NCI-H345 treated with DMSO at 0.1 percent for 48 hours (cell line): ENCODE measurements around the gene HUWE1.

Source experiments
- DNase-seq: peaks from one replicate; lab custom pipeline; 2025; ENCODE audit not compliant: unreplicated experiment; lab: John Stamatoyannopoulos, UW

HUWE1 gene

DNA sequence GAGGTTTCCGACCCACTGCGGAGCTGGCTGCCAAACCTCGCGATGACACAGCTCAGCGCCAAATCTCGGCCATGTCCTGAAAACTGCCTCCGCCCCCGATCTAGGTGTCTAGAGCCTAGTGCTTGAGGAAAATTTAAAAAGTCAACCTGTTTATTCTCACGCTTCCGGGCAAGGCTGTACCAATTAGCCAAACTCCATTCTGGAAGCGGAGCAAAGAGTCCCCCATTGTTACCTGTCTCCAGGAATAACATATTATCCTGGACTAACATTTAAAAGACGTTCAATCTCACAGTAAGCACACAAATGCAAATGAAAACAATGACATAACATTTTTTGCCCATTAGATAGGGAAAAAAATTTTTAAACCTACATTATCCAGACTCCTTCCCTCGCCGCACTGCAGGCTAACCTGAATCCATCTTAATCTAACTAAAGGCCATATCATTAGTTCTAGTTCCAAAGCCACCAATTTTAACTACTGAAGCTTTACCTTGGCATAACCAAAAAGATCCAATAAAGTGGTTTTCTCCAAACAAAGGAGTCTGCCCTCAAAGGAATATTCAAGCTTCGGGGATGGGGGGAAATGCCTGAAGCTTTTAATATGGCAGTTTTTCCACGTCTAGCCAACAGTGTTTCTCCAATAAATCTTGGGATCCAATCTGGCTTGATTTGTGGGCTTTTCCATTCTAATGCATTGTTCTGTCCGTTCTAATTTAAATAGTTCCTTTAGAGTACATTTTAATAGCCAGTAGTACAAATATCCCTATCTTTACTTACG lies 1.9 kb downstream of the HUWE1 start:
- DNase-seq, result no peak

- peak; percentile 96 for DNase-seq
Measured at GRCh38 chrX:53683556-53684414, 2.7 kb downstream of the HUWE1 start.

DNA sequence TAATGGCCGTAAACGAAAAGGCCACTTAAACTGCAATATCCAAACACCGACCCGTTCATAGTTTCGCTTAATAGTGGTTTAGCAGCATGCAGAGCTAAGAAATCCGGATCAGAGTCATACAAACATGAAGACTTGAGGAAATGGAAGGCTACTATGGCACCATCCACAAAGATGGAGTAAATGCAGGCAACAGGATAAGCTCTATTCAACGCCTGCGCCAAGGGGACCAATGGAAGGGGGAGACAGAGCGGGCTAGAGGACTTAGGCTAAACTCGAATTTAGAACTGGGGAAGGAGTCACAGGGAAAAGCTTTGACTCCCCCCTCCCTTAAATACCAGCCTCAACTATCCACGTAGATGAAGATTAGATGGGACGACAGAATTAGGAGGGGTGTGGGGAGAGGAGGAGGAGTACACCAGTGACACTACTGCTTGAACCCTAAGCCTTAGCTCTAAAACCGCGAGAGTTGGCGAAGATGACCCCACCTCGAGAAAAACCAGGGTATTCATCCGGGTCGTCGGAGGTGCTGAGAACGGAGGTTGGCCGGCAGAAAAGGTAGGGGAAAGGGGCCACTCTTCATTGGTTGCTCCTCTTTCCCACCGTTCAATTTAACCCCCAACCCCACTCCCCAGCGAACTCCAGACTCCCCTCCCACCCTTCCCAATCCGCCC lies 3.5 kb downstream of the HUWE1 start:
- DNase-seq, result no peak

GRCh38 chrX:53681661-53682060 lies 4.9 kb downstream of the HUWE1 start:
- DNase-seq, result no peak

GRCh38 chrX:53678667-53679066 lies 7.9 kb downstream of the HUWE1 start:
- DNase-seq, result no peak

DNA sequence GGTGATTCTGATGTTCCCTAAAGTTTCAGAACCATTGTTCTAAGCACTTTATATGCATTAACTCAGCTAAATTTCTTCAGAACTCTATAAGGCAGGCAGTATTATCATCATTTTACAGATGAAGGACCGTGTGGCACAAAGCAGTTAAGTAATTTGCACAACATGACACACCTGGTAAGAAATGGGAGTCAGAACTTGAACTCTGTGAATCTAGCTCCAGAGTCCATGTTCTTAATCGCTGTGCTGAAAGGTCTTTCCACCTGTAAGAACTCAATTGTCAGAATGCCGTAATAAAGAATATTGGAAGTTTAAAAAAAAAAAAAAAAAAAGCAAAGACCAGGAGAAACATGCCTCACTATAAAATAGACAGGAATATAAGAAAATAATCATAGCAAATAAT lies 9.2 kb downstream of the HUWE1 start:
- no peak for DNase-seq

DNA sequence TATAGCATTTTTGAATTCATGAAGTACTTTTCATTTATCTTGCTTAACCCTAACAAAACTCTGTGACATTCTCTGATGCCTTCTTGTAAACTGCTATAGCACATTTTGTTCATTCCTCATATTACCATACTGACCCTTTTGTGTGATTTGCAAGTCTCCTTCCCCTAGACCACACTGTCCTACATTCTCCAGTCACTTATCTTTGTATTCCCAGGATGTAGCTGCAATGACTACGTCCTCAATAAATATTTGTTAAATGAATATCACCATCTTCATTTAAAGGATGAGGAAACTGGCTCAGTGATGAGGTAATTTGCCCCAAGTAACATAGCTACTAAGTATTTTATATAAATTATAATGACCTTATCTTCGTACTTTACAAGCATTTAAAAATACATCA lies 11.9 kb downstream of the HUWE1 start:
- DNase-seq, result no peak

- DNase-seq, result no peak
Measured at GRCh38 chrX:53669258-53669657, 17.3 kb downstream of the HUWE1 start.

DNA sequence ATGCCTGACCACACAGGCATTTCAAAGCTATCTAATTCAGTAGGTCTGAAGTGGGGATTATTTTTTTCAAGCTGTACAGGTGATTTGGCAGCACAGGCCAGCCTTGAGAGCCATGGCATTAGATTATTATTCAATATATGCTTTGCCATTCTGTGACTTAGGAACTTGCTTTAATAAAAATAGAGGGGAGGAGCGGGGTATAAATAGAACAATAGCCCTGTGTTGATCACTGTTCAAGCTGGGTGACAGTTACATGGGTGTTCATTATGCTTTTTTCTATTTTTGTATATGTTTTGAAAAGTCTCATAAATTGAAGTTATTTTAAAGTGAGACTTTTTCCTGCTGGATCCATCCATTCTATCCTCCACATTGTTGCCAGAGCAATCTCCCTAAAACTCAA lies 20.3 kb downstream of the HUWE1 start:
- no peak for DNase-seq

DNA sequence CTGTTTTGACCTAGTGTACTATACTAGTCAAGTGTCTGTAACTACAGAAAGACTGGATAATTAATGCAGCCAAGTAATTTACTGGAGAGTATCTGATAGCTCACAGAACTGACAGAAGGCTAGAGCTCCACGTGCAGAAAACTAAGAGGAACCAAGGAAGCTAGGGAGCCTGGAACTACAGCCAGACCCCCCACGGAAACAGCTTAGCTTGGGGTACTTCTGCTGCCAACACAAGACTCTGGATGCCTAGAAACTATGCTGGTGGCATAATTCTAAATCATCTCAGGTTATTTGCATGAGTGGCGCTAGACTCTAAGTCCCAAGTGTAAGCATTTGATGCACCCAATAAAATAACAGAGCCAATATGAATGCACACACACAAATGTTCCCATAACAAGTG lies 26.5 kb downstream of the HUWE1 start:
- no peak for DNase-seq

- no peak for DNase-seq
Measured at GRCh38 chrX:53659039-53659438, 27.5 kb downstream of the HUWE1 start.

DNA sequence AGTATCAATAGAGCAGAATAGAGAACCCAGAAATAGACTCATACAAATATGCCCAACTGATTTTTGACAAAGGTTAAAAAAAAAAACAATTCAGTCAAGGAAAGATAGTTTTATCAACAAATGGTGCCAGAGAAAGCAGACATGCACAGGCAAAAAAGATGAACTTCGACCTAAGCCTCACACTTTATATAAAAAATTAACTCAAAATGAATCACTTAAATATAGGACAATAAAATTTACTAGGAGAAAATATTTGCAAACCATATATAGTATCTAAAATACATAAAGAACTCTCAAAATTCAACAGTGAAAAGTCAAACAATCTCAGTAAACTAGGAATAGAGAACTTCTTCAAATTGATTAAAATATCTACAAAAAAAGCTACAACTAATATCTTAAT lies 29.7 kb downstream of the HUWE1 start:
- no peak for DNase-seq

GRCh38 chrX:53654376-53654775 lies 32.1 kb downstream of the HUWE1 start:
- DNase-seq, result no peak

DNA sequence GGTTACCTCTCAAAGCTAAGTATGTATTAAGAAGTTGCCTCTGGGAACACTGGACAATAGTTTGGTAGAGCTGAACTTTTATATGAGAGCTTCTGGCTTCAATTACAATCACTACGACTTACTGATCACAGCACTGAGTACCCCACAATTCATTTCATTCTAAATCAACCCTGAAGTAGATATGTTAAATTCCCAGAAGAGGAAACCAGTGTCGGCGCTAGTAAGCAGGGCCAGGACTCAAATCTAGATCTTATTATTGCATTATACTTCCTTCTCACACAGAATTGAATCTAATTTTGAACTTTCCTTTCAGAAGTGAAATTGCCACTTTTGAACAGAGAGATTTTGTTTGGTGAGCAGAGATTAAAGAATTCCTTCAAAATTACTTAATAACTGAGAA lies 41.8 kb downstream of the HUWE1 start:
- no peak for DNase-seq

DNA sequence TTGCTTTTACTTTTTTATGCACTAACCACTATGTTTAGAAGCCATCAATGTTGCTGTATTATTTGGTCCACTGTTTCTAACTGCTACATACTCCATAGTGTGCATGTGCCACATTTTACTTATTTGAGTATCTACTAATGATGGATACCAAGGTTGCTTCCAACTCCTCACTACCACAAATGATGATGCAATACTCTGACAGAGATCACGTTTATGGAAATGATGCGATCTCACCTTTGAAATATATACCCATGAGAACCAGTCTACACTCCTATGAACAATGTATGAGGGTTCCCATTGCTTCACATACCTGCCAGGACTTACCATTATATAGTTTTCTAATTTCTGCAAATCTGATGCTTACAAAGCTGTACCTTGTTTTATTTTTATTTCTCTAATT lies 44.2 kb downstream of the HUWE1 start:
- no peak for DNase-seq

- no peak for DNase-seq
Measured at GRCh38 chrX:53639257-53639656, 47.3 kb downstream of the HUWE1 start.

DNA sequence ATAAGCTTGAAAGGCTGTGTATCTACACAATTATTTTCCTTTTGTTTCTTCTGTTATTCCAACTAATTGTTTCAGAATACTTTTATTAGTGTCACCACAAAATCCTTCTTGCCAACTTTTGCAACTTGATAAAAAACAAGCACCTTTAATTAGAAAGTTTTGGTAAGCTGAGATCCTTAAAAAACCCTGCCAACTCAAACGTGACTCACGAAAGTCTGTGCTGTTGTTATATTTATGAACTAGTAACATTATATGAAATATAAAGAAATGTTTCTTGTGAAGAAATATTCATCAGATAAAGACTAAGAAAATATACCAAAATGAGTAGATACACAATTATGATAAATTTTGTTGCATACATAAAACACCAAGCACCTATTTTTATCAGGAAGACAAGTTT lies 49.0 kb downstream of the HUWE1 start:
- no peak for DNase-seq

DNA sequence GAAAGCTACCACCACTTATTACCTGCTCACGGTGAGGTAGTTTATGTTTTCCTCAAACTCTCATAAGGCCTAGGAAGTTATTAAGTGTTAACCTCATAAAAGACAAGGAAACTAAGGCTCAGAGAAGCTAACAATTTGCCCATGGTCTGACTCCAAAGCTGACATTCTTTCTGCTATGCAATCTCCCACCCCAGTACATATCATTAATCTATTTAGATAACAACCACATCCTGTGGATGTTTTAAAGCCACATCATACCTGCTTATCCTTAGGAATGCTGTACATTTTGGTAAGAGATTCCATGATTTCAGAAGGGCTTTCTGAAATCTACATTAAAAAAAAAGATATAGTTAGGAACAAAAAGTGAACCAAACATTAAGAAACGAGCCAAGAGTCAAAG lies 55.4 kb downstream of the HUWE1 start:
- DNase-seq, result no peak

- DNase-seq, result no peak
Measured at GRCh38 chrX:53630261-53630660, 56.3 kb downstream of the HUWE1 start.

DNA sequence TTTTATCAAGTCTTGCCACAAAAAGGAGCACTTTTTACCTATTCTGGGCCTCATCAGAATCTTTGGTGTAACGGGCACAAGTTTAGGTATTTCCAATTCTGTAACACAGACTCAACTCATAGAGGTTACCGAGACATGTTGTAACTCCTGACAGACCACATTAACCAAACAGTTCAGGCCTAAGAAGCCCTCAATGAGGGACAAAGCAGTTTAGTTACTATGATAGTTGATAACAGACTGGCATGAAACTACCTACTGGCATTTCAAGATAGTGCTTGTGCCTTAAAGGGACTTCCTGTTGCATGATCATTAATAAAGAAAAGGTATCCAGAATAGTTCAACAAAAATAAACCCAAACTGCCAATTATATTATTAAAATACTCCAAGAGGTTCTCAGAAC lies 64.1 kb downstream of the HUWE1 start:
- DNase-seq, result no peak

- no peak for DNase-seq
Measured at GRCh38 chrX:53621418-53621986, 65.0 kb downstream of the HUWE1 start.

- DNase-seq, result no peak
Measured at GRCh38 chrX:53616946-53617345, 69.6 kb downstream of the HUWE1 start.
